NB4 (cell line): ENCODE data around the gene SPIB.

Experiments
- MYC ChIP-seq: IDR thresholded peaks from 2 replicates; pipeline ENCODE4 v1.6.1; 2011; ENCODE audit warnings: low read depth, low read length
- POLR2A ChIP-seq: IDR thresholded peaks from 2 replicates; pipeline ENCODE4 v1.6.1; 2011; ENCODE audit warnings: mild to moderate bottlenecking; ENCODE audit not compliant: insufficient read length; ENCODE audit errors: extremely low read depth
- TF ChIP-seq, protein P1 (sequence below): IDR thresholded peaks from one replicate; pipeline ENCODE4 v1.5.1; 2012; ENCODE audit warnings: low read depth, low read length
- TF ChIP-seq, protein P2 (sequence below): IDR thresholded peaks from 2 replicates; pipeline ENCODE4 v1.6.1; 2011; ENCODE audit warnings: low read depth, low read length

DNA sequence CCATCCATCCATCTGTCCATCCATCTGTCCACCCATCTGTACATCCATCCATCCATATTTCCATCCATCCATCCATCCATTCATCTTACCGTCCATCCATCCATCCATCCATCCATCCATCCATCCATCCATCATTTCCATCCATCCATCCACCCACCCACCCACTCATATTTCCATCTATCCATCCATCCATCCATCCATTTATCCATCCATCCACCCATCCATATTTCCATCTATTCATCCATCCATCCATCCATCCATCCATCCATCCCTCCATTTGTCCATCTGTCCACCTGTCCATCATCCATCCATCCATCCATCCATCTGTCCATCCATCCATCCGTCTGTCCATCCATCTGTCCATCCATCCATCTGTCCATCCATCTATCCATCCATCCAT lies 37.3 kb downstream of the SPIB start:
- TF ChIP-seq, protein P1, sequence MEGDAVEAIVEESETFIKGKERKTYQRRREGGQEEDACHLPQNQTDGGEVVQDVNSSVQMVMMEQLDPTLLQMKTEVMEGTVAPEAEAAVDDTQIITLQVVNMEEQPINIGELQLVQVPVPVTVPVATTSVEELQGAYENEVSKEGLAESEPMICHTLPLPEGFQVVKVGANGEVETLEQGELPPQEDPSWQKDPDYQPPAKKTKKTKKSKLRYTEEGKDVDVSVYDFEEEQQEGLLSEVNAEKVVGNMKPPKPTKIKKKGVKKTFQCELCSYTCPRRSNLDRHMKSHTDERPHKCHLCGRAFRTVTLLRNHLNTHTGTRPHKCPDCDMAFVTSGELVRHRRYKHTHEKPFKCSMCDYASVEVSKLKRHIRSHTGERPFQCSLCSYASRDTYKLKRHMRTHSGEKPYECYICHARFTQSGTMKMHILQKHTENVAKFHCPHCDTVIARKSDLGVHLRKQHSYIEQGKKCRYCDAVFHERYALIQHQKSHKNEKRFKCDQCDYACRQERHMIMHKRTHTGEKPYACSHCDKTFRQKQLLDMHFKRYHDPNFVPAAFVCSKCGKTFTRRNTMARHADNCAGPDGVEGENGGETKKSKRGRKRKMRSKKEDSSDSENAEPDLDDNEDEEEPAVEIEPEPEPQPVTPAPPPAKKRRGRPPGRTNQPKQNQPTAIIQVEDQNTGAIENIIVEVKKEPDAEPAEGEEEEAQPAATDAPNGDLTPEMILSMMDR, result no peak
- TF ChIP-seq MYC (no peak), POLR2A (no peak)
- TF ChIP-seq, protein P2, sequence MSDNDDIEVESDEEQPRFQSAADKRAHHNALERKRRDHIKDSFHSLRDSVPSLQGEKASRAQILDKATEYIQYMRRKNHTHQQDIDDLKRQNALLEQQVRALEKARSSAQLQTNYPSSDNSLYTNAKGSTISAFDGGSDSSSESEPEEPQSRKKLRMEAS, result no peak
